Activated CD4-positive, alpha-beta T cell treated with anti-CD3 and anti-CD28 coated beads, Interleukin-2, Interleukin-4, amounts not matched to agents 100 ng/mL and 50 ng/mL, durations not matched to agents 16 hours and 8 hours (primary cell): ENCODE measurements around the gene SNRPD3.
"Not testable (repeated sequence)": the region's sequence is repeated elsewhere in the genome, so short reads cannot be mapped to it uniquely, and the experiment has no call there.

Experiments
- DNase-seq: peaks from one replicate; pipeline ENCODE4 v3.0.0-alpha.2; 2020; ENCODE audit warnings: low spot score

Gene SNRPD3

GRCh38 chr22:24614794-24615193, 59.0 kb downstream of the SNRPD3 start:
- DNase-seq = not testable (repeated sequence)

GRCh38 chr22:24621244-24621643, 65.4 kb downstream of the SNRPD3 start:
- not testable (repeated sequence) for DNase-seq

- not testable (repeated sequence) for DNase-seq
These were observed 66.8 kb downstream of the SNRPD3 start for GRCh38 chr22:24622596-24622995.
